Activated CD8-positive, alpha-beta T cell treated with anti-CD3 and anti-CD28 coated beads, Interleukin-2, amount 10 ng/mL, durations not matched to agents 7 days and 5 days (primary cell): ENCODE data around the gene TMOD1. TPM values are rescaled to one million over a fixed set of nuclear protein-coding genes. Genes with fewer than 3 reads are reported as not detected.
"Not testable (repeated sequence)": the region's sequence is repeated elsewhere in the genome, so short reads cannot be mapped to it uniquely, and the experiment has no call there.

Source experiments
- ATAC-seq: fragments of 150-1000 bp; cut with Tn5 transposase; one replicate; pipeline ENCODE4 v1.10.0; 2021; ENCODE audit warnings: moderate library complexity
- CTCF ChIA-PET: fragments of 350-600 bp; sonication (Branson Sonifier 250); formaldehyde crosslinking; loops from one replicate; lab custom pipeline; 2021; ENCODE audit warnings: antibody characterized with exemption; lab: Charles Lee
- POLR2A ChIA-PET: fragments of 350-600 bp; sonication (Branson Sonifier 250); formaldehyde crosslinking; loops from one replicate; lab custom pipeline; 2021; ENCODE audit warnings: antibody characterized with exemption; lab: Charles Lee
- DNase-seq: peaks from one replicate; pipeline ENCODE4 v3.0.0-alpha.2; 2020
- H3K27ac Mint-ChIP-seq: one replicate; pipeline ENCODE4 v1.8.0; 2021; ENCODE audit warnings: mild to moderate bottlenecking, mixed read lengths
- H3K27me3 Mint-ChIP-seq: one replicate; pipeline ENCODE4 v1.8.0; 2021; ENCODE audit warnings: low read depth, mixed read lengths
- H3K36me3 Mint-ChIP-seq: one replicate; pipeline ENCODE4 v1.8.0; 2021; ENCODE audit warnings: low read depth, mixed read lengths
- H3K4me1 Mint-ChIP-seq: one replicate; pipeline ENCODE4 v1.8.0; 2021; ENCODE audit warnings: low read depth, mixed read lengths
- H3K4me3 Mint-ChIP-seq: one replicate; pipeline ENCODE4 v1.8.0; 2021; ENCODE audit warnings: mild to moderate bottlenecking, mixed read lengths
- H3K9me3 Mint-ChIP-seq: one replicate; pipeline ENCODE4 v1.8.0; 2022; ENCODE audit warnings: mixed read lengths; ENCODE audit not compliant: insufficient read depth
- total RNA-seq, 2 experiments: library from RNA; stranded (reverse); gene quantifications; one replicate each; pipeline ENCODE4 v1.2.3, GENCODE V29; 2021

TMOD1 gene
- total RNA-seq, 2 experiments from 2014 or later = 0.16 to 0.29 TPM

- Mint-ChIP-seq H3K4me1 (no peaks in the 10 kb centered on the region), H3K27ac (no peak overlapping the region)
Observed at GRCh38 chr9:97604901-97605645, 103.6 kb downstream of the TMOD1 start.

GRCh38 chr9:97615439-97616072 is 114.1 kb downstream of the TMOD1 start:
- ChIA-PET CTCF (interaction anchor here (0.6 to 10.9 kb wide), 38 partner anchors 9 to 1163 kb away, joined by 3 to 150 read pairs (median 4); partner anchors contain the start of genes NCBP1, TDRD7, TMOD1 and TSTD2), POLR2A (interaction anchor here (1.2 kb wide), 1 partner anchor 18 kb away, joined by 6 read pairs; the partner anchor contains the start of genes NCBP1 and TSTD2)
- Mint-ChIP-seq H3K9me3 (no peaks in the 10 kb centered on the region), H3K27me3 (no peaks in the 10 kb centered on the region), H3K4me3 (no peak overlapping the region), H3K27ac (no peak overlapping the region), H3K4me1 (peaks cover 11% of the 10 kb centered on the region), H3K36me3 (peaks cover 16% of the 10 kb centered on the region)
- ATAC-seq (no peak), DNase-seq (peak; percentile 75)

More at GRCh38 chr9:97604901-97605645, 103.6 kb downstream of the TMOD1 start:
- Mint-ChIP-seq H3K27me3 (no peaks in the 10 kb centered on the region), H3K4me3 (no peak overlapping the region), H3K36me3 (peaks cover 23% of the 10 kb centered on the region), H3K9me3 (no peaks in the 10 kb centered on the region)
- DNase-seq = no peak
- no peak for ATAC-seq
- ChIA-PET CTCF (interaction anchor here (7.5 kb wide), 1 partner anchor 7 kb away, joined by 150 read pairs; no protein-coding TSS in a partner anchor), POLR2A (no interaction called here)

- peaks cover 30% of the 10 kb centered on the region for H3K36me3 Mint-ChIP-seq
- no peak overlapping the region for H3K4me3 Mint-ChIP-seq
- no peaks in the 10 kb centered on the region for H3K27me3 Mint-ChIP-seq
- ChIA-PET CTCF (interaction anchor here (0.9 to 5.7 kb wide), 4 partner anchors 19 to 232 kb away, joined by 3 to 84 read pairs (median 20); partner anchors contain the start of gene TMOD1), POLR2A (no interaction called here)
- DNase-seq (peak; percentile 12), ATAC-seq (no peak)
- H3K9me3 Mint-ChIP-seq = no peaks in the 10 kb centered on the region
- peaks cover 11% of the 10 kb centered on the region for H3K4me1 Mint-ChIP-seq
- no peak overlapping the region for H3K27ac Mint-ChIP-seq
Observed at GRCh38 chr9:97617939-97618416, 116.5 kb downstream of the TMOD1 start.

DNA sequence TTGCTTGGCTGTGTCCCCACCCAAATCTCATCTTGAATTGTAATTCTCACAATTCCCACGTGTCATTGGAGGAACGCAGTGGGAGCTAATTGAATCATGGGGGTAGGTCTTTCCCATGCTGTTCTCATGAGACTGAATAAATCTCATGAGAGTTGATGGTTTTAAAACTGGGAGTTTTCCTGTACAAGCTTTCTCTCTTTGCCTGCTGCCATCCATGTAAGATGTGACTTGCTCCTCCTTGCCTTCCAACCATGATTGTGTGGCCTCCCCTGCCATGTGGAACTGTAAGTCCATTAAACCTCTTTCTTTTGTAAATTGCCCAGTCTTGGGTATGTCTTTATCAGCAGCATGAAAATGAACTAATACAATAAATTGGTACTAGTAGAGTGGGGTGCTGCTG is 118.6 kb downstream of the TMOD1 start:
- peaks cover 11% of the 10 kb centered on the region for H3K4me1 Mint-ChIP-seq
- H3K36me3 Mint-ChIP-seq = peaks cover 38% of the 10 kb centered on the region
- H3K27me3 Mint-ChIP-seq, ATAC-seq, DNase-seq, H3K27ac Mint-ChIP-seq, POLR2A ChIA-PET, CTCF ChIA-PET, H3K4me3 Mint-ChIP-seq, H3K9me3 Mint-ChIP-seq: not testable (repeated sequence)

- H3K4me1 Mint-ChIP-seq = peaks cover 10% of the 10 kb centered on the region
- POLR2A ChIA-PET = not testable (repeated sequence)
Observed at GRCh38 chr9:97622483-97622882, 121.0 kb downstream of the TMOD1 start.

DNA sequence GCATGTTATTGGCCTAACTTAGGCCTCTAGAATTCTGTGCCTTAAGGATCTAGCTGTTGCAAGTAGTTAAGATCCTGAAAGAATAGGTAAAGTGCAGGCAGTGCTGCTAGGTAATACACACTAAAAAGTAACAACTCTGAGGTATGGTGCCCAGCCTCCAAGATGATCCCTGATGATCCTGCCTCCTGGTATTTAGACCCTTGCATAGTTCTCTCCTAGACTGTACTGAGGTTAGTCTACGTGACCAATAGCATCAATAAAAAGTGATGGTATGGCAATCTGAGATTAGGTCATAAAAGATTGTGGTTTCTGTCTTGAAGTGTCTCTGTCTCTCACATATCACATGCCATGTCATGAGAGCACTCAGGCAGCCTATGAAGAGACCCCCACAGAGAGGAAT is 122.5 kb downstream of the TMOD1 start:
- Mint-ChIP-seq H3K9me3 (no peaks in the 10 kb centered on the region), H3K27me3 (no peaks in the 10 kb centered on the region), H3K36me3 (peaks cover 38% of the 10 kb centered on the region), H3K27ac (no peak overlapping the region), H3K4me3 (no peak overlapping the region), H3K4me1 (peaks cover 2% of the 10 kb centered on the region)
- CTCF ChIA-PET = interaction anchor here (0.8 to 3.0 kb wide), 2 partner anchors 8 to 9 kb away, joined by 3 to 19 read pairs; partner anchors contain the start of genes NCBP1 and TSTD2
- POLR2A ChIA-PET = interaction anchor here (1.6 kb wide), 1 partner anchor 9 kb away, joined by 5 read pairs; the partner anchor contains the start of genes NCBP1 and TSTD2
- no peak for DNase-seq
- no peak for ATAC-seq

More at GRCh38 chr9:97622483-97622882, 121.0 kb downstream of the TMOD1 start:
- CTCF ChIA-PET = interaction anchor here (1.3 kb wide), 1 partner anchor 10 kb away, joined by 3 read pairs; no protein-coding TSS in a partner anchor
- not testable (repeated sequence) for ATAC-seq, DNase-seq, H3K4me3 Mint-ChIP-seq, H3K27ac Mint-ChIP-seq, H3K27me3 Mint-ChIP-seq, H3K9me3 Mint-ChIP-seq
- peaks cover 38% of the 10 kb centered on the region for H3K36me3 Mint-ChIP-seq

GRCh38 chr9:97625620-97626019 is 124.2 kb downstream of the TMOD1 start:
- Mint-ChIP-seq H3K4me1 (peaks cover 2% of the 10 kb centered on the region), H3K4me3 (no peak overlapping the region), H3K9me3 (no peaks in the 10 kb centered on the region), H3K27ac (no peak overlapping the region), H3K36me3 (peaks cover 30% of the 10 kb centered on the region), H3K27me3 (no peaks in the 10 kb centered on the region)
- ChIA-PET POLR2A (no interaction called here), CTCF (interaction anchor here (1.0 to 3.0 kb wide), 4 partner anchors 10 to 157 kb away, joined by 3 to 19 read pairs (median 4); no protein-coding TSS in a partner anchor)
- DNase-seq (no peak), ATAC-seq (no peak)

- no peak overlapping the region for H3K4me3 Mint-ChIP-seq
- peaks cover 2% of the 10 kb centered on the region for H3K4me1 Mint-ChIP-seq
- H3K27me3 Mint-ChIP-seq = no peaks in the 10 kb centered on the region
- H3K9me3 Mint-ChIP-seq = no peaks in the 10 kb centered on the region
- H3K27ac Mint-ChIP-seq = no peak overlapping the region
- ChIA-PET POLR2A (no interaction called here), CTCF (interaction anchor here (1.0 to 4.8 kb wide), 3 partner anchors 12 to 159 kb away, joined by 3 to 27 read pairs (median 5); no protein-coding TSS in a partner anchor)
- ATAC-seq (no peak), DNase-seq (no peak)
- peaks cover 16% of the 10 kb centered on the region for H3K36me3 Mint-ChIP-seq
Observed at GRCh38 chr9:97627624-97628023, 126.2 kb downstream of the TMOD1 start.

GRCh38 chr9:97628668-97629067 is 127.2 kb downstream of the TMOD1 start:
- DNase-seq = no peak
- CTCF ChIA-PET = interaction anchor here (1.0 to 4.8 kb wide), 5 partner anchors 13 to 242 kb away, joined by 4 to 27 read pairs (median 5); partner anchors contain the start of gene TDRD7
- Mint-ChIP-seq H3K9me3 (no peaks in the 10 kb centered on the region), H3K27ac (no peak overlapping the region), H3K4me1 (peaks cover 2% of the 10 kb centered on the region), H3K4me3 (no peak overlapping the region), H3K36me3 (peaks cover 9% of the 10 kb centered on the region), H3K27me3 (no peaks in the 10 kb centered on the region)
- ATAC-seq = no peak
- POLR2A ChIA-PET = interaction anchor here (0.6 kb wide), 1 partner anchor 60 kb away, joined by 3 read pairs; no protein-coding TSS in a partner anchor

DNA sequence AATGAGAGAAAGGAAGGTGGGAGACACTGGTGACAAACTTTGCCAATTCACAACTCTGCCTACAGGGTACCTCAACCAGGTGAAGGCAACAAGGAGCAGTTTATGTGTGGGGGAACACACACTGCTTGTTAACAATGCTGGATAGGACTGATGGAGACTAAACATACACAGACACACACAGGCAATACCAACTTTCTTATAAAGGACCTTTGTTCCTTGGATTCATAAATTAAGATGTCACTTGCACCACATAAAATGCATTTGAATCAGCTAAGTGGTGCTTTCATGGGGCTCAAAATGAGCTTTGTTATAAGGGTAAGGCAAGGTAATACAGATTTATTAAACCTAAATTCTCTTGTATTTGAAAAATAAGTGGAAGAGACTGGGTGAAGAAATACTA is 127.7 kb downstream of the TMOD1 start:
- Mint-ChIP-seq H3K27me3 (no peaks in the 10 kb centered on the region), H3K4me3 (no peak overlapping the region), H3K9me3 (no peaks in the 10 kb centered on the region), H3K4me1 (peaks cover 2% of the 10 kb centered on the region), H3K27ac (no peak overlapping the region), H3K36me3 (peaks cover 9% of the 10 kb centered on the region)
- ChIA-PET POLR2A (interaction anchor here (0.6 kb wide), 1 partner anchor 60 kb away, joined by 3 read pairs; no protein-coding TSS in a partner anchor), CTCF (interaction anchor here (1.0 to 4.8 kb wide), 5 partner anchors 11 to 242 kb away, joined by 3 to 27 read pairs (median 4); partner anchors contain the start of gene TDRD7)
- DNase-seq (no peak), ATAC-seq (no peak)

DNA sequence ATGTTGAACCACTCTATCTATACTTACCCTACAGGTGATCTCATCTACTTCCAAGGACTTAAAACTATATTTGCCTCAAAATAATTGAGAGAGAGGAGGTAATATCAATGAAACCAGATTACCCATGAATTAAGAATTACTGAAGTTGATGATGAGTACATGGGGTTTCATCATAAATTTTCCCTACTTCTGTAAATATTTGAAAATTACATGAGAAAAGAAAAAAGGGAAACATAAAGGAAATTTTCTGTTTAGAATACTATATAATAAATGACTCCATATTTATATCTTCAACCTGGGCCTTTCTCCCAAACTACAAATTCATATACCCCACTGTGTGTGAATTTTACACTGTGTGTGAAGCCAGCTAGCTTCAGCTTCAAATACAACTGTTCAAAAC is 129.1 kb downstream of the TMOD1 start:
- no peak overlapping the region for H3K27ac Mint-ChIP-seq
- peaks cover 10% of the 10 kb centered on the region for H3K36me3 Mint-ChIP-seq
- no peaks in the 10 kb centered on the region for H3K27me3 Mint-ChIP-seq
- no peak overlapping the region for H3K4me3 Mint-ChIP-seq
- ChIA-PET CTCF (interaction anchor here (1.5 to 4.8 kb wide), 3 partner anchors 9 to 32 kb away, joined by 3 to 27 read pairs (median 4); no protein-coding TSS in a partner anchor), POLR2A (no interaction called here)
- no peak for ATAC-seq
- no peaks in the 10 kb centered on the region for H3K9me3 Mint-ChIP-seq
- H3K4me1 Mint-ChIP-seq = peaks cover 12% of the 10 kb centered on the region
- DNase-seq = no peak
